ENCODE measurements around the gene RAB40C.

- TF ChIP-seq EZH2 (IDR thresholded peaks at IDR 0.05) (no peak), CTCF (IDR thresholded peaks at IDR 0.05) (no peak), EZH2phosphoT487 (IDR thresholded peaks at IDR 0.05) (no peak)
These were observed 1.4 kb downstream of the RAB40C start for GRCh38 chr16:591231-591630.

Measured in neural progenitor cell (in vitro differentiated cells).